Measurements from ENCODE around the gene GRHL1. TPM values are rescaled to one million over a fixed set of nuclear protein-coding genes. Genes with fewer than 3 reads are reported as not detected.
"Not testable (repeated sequence)": the region's sequence is repeated elsewhere in the genome, so short reads cannot be mapped to it uniquely, and the experiment has no call there.

The GRHL1 gene
- total and polyA plus RNA-seq, 2 experiments from 2014 or later, result 2.9 to 4.2 TPM

DNA sequence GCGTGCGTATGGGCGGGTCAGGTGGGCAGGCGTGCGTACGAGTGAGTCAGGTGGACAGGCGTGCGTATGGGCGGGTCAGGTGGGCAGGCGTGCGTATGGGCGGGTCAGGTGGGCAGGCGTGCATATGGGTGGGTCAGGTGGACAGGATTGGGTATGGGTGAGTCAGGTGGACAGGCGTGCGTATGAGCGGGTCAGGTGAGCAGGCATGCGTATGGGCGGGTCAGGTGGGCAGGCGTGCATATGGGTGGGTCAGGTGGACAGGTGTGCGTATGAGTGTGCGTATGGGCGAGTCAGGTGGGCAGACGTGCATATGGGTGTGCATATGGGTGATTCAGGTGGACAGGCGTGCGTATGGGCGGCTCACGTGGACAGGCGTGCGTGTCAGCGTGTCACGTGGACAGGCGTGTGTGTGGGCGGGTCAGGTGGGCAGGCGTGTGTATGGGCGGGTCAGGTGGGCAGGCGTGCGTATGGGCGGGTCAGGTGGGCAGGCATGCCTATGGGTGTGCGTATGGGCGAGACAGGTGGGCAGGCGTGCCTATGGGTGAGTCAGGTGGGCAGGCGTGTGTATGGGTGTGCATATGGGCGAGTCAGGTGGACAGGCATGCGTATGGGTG, 64.0 kb downstream of the GRHL1 start:
- H3K9me3 Mint-ChIP-seq; ATAC-seq; H3K36me3 Mint-ChIP-seq (ENCODE audit: low read depth): not testable (repeated sequence)

DNA sequence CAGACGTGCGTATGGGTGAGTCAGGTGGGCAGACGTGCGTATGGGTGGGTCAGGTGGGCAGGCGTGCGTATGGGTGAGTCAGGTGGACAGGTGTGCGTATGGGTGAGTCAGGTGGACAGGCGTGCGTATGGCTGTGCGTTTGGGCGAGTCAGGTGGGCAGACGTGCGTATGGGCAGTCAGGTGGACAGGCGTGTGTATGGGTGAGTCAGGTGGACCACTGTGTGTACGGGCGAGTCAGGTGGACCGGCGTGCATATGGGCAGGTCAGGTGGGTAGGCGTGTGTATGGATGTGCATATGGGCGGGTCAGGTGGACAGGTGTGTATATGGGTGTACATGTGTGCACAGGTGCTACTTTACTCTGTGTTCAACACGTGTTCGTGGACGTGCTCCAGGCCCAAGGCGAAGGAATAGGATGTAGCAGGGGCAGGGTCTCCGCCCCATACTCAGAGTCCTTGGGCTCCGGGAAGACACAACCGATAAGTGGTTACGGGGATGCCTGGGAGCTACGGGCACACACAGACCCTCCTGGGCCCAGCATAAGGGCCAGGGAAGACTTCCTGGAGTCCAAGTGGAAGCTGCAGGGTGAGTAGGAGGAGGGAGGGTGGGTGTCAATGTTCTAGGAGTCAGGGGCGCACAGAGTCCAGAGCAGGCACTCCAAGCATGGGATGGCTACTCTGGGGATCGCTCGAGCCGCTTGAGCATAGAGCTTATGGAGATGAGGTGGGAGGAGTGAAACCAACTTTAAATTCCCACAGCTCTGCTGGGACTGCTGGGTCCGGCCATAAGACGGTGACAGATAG, 64.7 kb downstream of the GRHL1 start:
- Histone ChIP-seq H4K20me1 (replicated peaks; ENCODE audit: insufficient read depth) (no peaks in the 10 kb centered on the region), H3K36me3 (ENCODE audit: insufficient read depth) (no peaks in the 10 kb centered on the region), H3K27me3 (ENCODE audit: insufficient read depth) (no peaks in the 10 kb centered on the region), H2AFZ (no peak overlapping the region), H3K4me1 (ENCODE audit: insufficient read depth) (no peaks in the 10 kb centered on the region), H3F3A (replicated peaks; ENCODE audit: low read depth) (no peaks in the 10 kb centered on the region), H3K9me2 (ENCODE audit: insufficient read depth) (no peaks in the 10 kb centered on the region), H3K4me2 (no peak overlapping the region), H3K79me2 (replicated peaks; ENCODE audit: insufficient read depth) (no peaks in the 10 kb centered on the region), H3K27ac (ENCODE audit: low read depth) (no peak overlapping the region), H3K4me3 (no peak overlapping the region)
- no peak for ATAC-seq
- TF ChIP-seq CREB1 (CRISPR knock-in tag; IDR thresholded peaks at IDR 0.05; ENCODE audit: low read depth) (no peak), EZH2 (IDR thresholded peaks at IDR 0.05; ENCODE audit: low read depth, unreplicated experiment) (no peak)
- TF ChIP-seq, protein P1, sequence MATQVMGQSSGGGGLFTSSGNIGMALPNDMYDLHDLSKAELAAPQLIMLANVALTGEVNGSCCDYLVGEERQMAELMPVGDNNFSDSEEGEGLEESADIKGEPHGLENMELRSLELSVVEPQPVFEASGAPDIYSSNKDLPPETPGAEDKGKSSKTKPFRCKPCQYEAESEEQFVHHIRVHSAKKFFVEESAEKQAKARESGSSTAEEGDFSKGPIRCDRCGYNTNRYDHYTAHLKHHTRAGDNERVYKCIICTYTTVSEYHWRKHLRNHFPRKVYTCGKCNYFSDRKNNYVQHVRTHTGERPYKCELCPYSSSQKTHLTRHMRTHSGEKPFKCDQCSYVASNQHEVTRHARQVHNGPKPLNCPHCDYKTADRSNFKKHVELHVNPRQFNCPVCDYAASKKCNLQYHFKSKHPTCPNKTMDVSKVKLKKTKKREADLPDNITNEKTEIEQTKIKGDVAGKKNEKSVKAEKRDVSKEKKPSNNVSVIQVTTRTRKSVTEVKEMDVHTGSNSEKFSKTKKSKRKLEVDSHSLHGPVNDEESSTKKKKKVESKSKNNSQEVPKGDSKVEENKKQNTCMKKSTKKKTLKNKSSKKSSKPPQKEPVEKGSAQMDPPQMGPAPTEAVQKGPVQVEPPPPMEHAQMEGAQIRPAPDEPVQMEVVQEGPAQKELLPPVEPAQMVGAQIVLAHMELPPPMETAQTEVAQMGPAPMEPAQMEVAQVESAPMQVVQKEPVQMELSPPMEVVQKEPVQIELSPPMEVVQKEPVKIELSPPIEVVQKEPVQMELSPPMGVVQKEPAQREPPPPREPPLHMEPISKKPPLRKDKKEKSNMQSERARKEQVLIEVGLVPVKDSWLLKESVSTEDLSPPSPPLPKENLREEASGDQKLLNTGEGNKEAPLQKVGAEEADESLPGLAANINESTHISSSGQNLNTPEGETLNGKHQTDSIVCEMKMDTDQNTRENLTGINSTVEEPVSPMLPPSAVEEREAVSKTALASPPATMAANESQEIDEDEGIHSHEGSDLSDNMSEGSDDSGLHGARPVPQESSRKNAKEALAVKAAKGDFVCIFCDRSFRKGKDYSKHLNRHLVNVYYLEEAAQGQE (IDR thresholded peaks at IDR 0.05; ENCODE audit: unreplicated experiment), result no peak
- no peak for DNase-seq (ENCODE audit: low spot score)
- Mint-ChIP-seq H3K27ac (no peak overlapping the region), H3K27me3 (ENCODE audit: insufficient read depth, low read depth, poor library complexity) (no peaks in the 10 kb centered on the region), H3K4me1 (no peaks in the 10 kb centered on the region; the same call in 2 of the 3 replicates), H3K36me3 (ENCODE audit: low read depth) (no peaks in the 10 kb centered on the region; the same call in 2 of the 3 replicates), H3K9me3 (no peaks in the 10 kb centered on the region), H3K4me3 (no peak overlapping the region)

More for the DNA sequence above, 64.0 kb downstream of the GRHL1 start:
- H3K27me3 ChIP-seq (ENCODE audit: insufficient read depth); H3K27ac Mint-ChIP-seq; H3K27ac ChIP-seq (ENCODE audit: low read depth); H4K20me1 ChIP-seq (replicated peaks; ENCODE audit: insufficient read depth); H3K4me3 Mint-ChIP-seq; H3K4me2 ChIP-seq; H3K79me2 ChIP-seq (replicated peaks; ENCODE audit: insufficient read depth); DNase-seq (ENCODE audit: low spot score); H3K27me3 Mint-ChIP-seq (ENCODE audit: insufficient read depth, low read depth, poor library complexity); H3K36me3 ChIP-seq (ENCODE audit: insufficient read depth); H2AFZ ChIP-seq; H3K4me3 ChIP-seq; H3K4me1 ChIP-seq (ENCODE audit: insufficient read depth); H3K9me2 ChIP-seq (ENCODE audit: insufficient read depth); H3F3A ChIP-seq (replicated peaks; ENCODE audit: low read depth); H3K4me1 Mint-ChIP-seq: not testable (repeated sequence)

DNA sequence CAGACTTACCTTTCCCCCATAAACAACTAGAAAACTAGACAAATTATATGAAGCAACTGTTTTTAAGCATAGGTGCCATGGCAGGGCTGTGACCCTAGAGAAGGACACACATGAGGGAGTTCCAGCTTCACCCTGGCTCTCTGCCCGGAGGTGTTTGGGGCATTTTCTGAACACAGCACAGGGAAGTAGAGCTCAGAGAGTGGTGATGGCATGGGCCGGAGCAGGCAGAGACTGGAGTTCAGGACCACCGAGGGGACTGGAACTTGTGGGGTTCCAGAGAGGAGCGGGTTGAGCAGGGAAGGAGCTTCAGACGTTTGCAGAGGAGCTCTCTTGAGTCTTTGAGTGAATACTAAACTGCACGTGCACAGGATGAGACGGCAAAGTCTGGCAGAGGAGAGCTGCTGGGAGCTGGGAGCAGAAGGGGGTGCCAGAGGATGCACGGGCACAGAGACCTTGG, 65.3 kb downstream of the GRHL1 start:
- no peak for ATAC-seq

More for the DNA sequence above, 65.3 kb downstream of the GRHL1 start:
- H3K4me3 ChIP-seq, result no peak overlapping the region
- no peaks in the 10 kb centered on the region for H3K27me3 ChIP-seq (ENCODE audit: insufficient read depth)
- no peaks in the 10 kb centered on the region for H3K79me2 ChIP-seq (replicated peaks; ENCODE audit: insufficient read depth)
- TF ChIP-seq, protein P1 (IDR thresholded peaks at IDR 0.05; ENCODE audit: unreplicated experiment), result no peak
- TF ChIP-seq ZNF331 (CRISPR knock-in tag; IDR thresholded peaks at IDR 0.05; ENCODE audit: low read depth) (no peak), EZH2 (IDR thresholded peaks at IDR 0.05; ENCODE audit: low read depth, unreplicated experiment) (no peak), CREB1 (CRISPR knock-in tag; IDR thresholded peaks at IDR 0.05; ENCODE audit: low read depth) (no peak), JUNB (IDR thresholded peaks at IDR 0.05; ENCODE audit: unreplicated experiment) (no peak)
- TF ChIP-seq, protein P2, sequence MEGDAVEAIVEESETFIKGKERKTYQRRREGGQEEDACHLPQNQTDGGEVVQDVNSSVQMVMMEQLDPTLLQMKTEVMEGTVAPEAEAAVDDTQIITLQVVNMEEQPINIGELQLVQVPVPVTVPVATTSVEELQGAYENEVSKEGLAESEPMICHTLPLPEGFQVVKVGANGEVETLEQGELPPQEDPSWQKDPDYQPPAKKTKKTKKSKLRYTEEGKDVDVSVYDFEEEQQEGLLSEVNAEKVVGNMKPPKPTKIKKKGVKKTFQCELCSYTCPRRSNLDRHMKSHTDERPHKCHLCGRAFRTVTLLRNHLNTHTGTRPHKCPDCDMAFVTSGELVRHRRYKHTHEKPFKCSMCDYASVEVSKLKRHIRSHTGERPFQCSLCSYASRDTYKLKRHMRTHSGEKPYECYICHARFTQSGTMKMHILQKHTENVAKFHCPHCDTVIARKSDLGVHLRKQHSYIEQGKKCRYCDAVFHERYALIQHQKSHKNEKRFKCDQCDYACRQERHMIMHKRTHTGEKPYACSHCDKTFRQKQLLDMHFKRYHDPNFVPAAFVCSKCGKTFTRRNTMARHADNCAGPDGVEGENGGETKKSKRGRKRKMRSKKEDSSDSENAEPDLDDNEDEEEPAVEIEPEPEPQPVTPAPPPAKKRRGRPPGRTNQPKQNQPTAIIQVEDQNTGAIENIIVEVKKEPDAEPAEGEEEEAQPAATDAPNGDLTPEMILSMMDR (conservative IDR thresholded peaks at IDR 0.05; ENCODE audit: low read depth in 2 of 2), result no peak
- no peak overlapping the region for H2AFZ ChIP-seq
- no peaks in the 10 kb centered on the region for H3F3A ChIP-seq (replicated peaks; ENCODE audit: low read depth)
- H3K36me3 ChIP-seq (ENCODE audit: insufficient read depth), result no peaks in the 10 kb centered on the region
- H3K4me2 ChIP-seq, result no peak overlapping the region
- H3K36me3 Mint-ChIP-seq (ENCODE audit: low read depth), result no peaks in the 10 kb centered on the region; the same call in 2 of the 3 replicates
- no peak overlapping the region for H3K27ac Mint-ChIP-seq
- no peaks in the 10 kb centered on the region; the same call in 2 of the 3 replicates for H3K4me1 Mint-ChIP-seq
- H4K20me1 ChIP-seq (replicated peaks; ENCODE audit: insufficient read depth), result no peaks in the 10 kb centered on the region
- H3K27ac ChIP-seq (ENCODE audit: low read depth), result no peak overlapping the region
- H3K4me3 Mint-ChIP-seq, result no peak overlapping the region
- no peaks in the 10 kb centered on the region for H3K9me2 ChIP-seq (ENCODE audit: insufficient read depth)
- no peaks in the 10 kb centered on the region for H3K4me1 ChIP-seq (ENCODE audit: insufficient read depth)
- no peaks in the 10 kb centered on the region for H3K27me3 Mint-ChIP-seq (ENCODE audit: insufficient read depth, low read depth, poor library complexity)
- H3K9me3 Mint-ChIP-seq, result no peaks in the 10 kb centered on the region
- DNase-seq (ENCODE audit: low spot score), result no peak
